Adrenal gland (tissue), 5 donors: Measurements from ENCODE around the gene ZMIZ2.

Experiments used
- CTCF ChIP-seq, 6 experiments: fragments of 450-650 bp in 4 of 6; fragments of 200-600 bp in 2 of 6; sonication (generic) in 1 of 6; IDR thresholded peaks; 1 replicate in 5 of 6; 2 replicates in 1 of 6; pipeline versions ENCODE4 v1.5.1 to v1.8.0; 2016 to 2021; ENCODE audit warnings: antibody characterized with exemption in 6 of 6, mild to moderate bottlenecking in 2 of 6, moderate library complexity in 1 of 6
- POLR2A ChIP-seq, 2 donors: fragments of 450-650 bp; IDR thresholded peaks; one replicate each; pipeline ENCODE4 v1.6.1; 2017; ENCODE audit warnings: antibody characterized with exemption in 2 of 2, mild to moderate bottlenecking in 2 of 2, moderate library complexity in 1 of 2
- donor health status: DM: no; HTN: no; CAD: no.

GRCh38 chr7:44814919-44815318 is 66.3 kb downstream of the ZMIZ2 start:
- no peak for TF ChIP-seq POLR2A (IDR thresholded peaks at IDR 0.05)
- no peak for TF ChIP-seq CTCF (IDR thresholded peaks at IDR 0.05)
